ENCODE results near the gene HIPK3.
"Not testable (repeated sequence)": the region's sequence is repeated elsewhere in the genome, so short reads cannot be mapped to it uniquely, and the experiment has no call there.

DNA sequence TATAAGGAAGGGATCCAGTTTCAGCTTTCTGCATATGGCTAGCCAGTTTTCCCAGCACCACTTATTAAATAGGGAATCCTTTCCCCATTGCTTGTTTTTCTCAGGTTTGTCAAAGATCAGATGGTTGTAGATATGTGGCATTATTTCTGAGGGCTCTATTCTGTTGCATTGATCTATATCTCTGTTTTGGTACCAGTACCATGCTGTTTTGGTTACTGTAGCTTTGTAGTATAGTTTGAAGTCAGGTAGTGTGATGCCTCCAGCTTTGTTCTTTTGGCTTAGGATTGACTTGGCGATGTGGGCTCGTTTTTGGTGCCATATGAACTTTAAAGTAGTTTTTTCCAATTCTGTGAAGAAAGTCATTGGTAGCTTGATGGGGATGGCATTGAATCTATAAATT lies 40.5 kb upstream of the HIPK3 start:
- TF ChIP-seq, protein P1, sequence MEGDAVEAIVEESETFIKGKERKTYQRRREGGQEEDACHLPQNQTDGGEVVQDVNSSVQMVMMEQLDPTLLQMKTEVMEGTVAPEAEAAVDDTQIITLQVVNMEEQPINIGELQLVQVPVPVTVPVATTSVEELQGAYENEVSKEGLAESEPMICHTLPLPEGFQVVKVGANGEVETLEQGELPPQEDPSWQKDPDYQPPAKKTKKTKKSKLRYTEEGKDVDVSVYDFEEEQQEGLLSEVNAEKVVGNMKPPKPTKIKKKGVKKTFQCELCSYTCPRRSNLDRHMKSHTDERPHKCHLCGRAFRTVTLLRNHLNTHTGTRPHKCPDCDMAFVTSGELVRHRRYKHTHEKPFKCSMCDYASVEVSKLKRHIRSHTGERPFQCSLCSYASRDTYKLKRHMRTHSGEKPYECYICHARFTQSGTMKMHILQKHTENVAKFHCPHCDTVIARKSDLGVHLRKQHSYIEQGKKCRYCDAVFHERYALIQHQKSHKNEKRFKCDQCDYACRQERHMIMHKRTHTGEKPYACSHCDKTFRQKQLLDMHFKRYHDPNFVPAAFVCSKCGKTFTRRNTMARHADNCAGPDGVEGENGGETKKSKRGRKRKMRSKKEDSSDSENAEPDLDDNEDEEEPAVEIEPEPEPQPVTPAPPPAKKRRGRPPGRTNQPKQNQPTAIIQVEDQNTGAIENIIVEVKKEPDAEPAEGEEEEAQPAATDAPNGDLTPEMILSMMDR (IDR thresholded peaks at IDR 0.05), result not testable (repeated sequence)
- not testable (repeated sequence) for TF ChIP-seq EZH2, EZH2phosphoT487 (IDR thresholded peaks at IDR 0.05)
